RWPE1 (cell line): ENCODE results near the gene TBC1D10B.
"Not testable (repeated sequence)": the region's sequence is repeated elsewhere in the genome, so short reads cannot be mapped to it uniquely, and the experiment has no call there.

Experiments used
- CTCF ChIA-PET: fragments of 350-600 bp; sonication (Branson Sonifier 250); formaldehyde crosslinking; extraction: SDS; loops from one replicate; lab custom pipeline; 2021; lab: Yijun Ruan, JAX
- POLR2A ChIA-PET: fragments of 400-600 bp; formaldehyde crosslinking; extraction: SDS; loops from one replicate; lab custom pipeline; 2020; ENCODE audit warnings: antibody characterized with exemption; ENCODE audit not compliant: low non-redundant PET; lab: Yijun Ruan, JAX
- DNase-seq: peaks from one replicate; pipeline ENCODE4 v3.0.0; 2012; ENCODE audit warnings: low spot score
- H3K27ac ChIP-seq: fragments of 450-650 bp; 2 replicates; pipeline ENCODE4 v1.5.1; 2017
- CTCF ChIP-seq: fragments of 450-650 bp; conservative IDR thresholded peaks from 2 replicates; pipeline ENCODE4 v1.5.1; 2017; ENCODE audit warnings: low read depth, mild to moderate bottlenecking

Gene TBC1D10B

DNA sequence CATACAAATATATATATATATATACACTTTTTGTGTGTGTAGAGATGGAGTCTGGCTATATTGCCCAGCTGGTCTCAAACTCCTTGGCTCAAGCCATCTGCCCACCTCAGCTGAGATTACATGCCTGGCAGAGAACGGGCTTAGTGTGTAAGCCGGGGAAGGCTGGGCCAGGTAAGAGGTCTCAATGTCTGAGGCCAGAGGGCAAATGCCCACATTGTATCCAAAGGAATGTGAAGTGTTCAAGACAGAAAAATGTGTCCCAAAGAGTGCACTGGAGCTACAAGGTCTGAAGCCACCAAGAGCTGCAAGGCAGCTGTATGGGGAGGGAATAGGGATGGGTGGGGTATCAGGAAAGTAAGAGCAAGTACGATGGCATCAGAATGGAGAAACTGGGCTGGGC lies 24.0 kb downstream of the TBC1D10B start:
- CTCF ChIA-PET = no interaction called here
- no peak overlapping the region for H3K27ac ChIP-seq
- POLR2A ChIA-PET = no interaction called here
- TF ChIP-seq CTCF = no peak
- DNase-seq = no peak

DNA sequence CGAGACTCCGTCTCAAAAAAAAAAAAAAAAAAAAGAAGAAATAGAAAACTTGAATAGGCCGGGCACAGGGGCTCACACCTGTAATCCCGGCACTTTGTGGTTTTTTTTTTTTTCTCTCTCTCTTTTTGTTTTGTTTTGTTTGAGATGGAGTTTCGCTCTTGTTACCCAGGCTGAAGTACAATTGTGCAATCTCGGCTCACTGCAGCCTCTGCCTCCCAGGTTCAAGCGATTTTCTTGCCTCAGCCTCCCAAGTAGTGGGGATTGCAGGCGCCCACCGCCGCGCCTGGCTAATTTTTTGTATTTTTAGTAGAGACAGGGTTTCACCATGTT lies 26.8 kb downstream of the TBC1D10B start:
- H3K27ac ChIP-seq, DNase-seq, POLR2A ChIA-PET, CTCF ChIA-PET: not testable (repeated sequence)

DNA sequence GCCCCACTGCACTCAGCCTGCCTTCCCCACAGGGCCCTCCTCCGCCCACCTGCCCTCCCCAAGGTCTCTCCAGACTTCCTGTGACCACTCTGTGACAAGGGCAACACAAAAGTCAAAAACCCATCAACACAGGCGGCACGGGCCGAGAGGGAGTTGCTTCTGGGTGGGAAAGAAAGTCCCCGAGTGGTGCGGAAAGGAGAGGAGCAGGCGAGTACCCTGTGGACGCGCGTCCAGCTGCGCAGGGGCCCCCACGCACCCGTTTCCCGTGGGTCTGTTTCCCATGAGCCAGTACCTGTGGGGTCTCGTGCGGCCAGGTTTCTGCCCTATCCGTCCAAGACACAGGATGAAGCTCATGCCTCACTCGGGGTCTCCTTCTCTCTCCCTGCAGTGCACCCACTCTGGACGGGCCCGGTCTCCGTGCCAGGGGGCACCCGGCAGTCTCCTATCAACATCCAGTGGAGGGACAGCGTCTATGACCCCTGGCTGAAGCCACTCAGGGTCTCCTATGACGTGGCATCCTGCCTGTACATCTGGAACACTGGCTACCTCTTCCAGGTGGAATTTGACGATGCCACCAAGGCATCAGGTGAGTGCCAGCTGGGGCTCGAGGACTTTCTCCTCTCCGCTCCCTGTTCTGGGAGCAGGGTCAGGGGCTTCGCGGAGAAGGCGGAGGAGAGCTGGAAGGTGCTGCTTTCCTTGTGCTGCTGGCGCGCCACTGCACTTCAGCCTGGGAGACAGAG lies 27.4 kb downstream of the TBC1D10B start:
- ChIA-PET POLR2A (no interaction called here), CTCF (interaction anchor here (0.6 kb wide), 1 partner anchor 202 kb away, joined by 5 read pairs; no protein-coding TSS in a partner anchor)
- H3K27ac ChIP-seq = no peak overlapping the region
- DNase-seq = no peak
- no peak for TF ChIP-seq CTCF

GRCh38 chr16:30341971-30342370 lies 28.3 kb downstream of the TBC1D10B start:
- DNase-seq, H3K27ac ChIP-seq, POLR2A ChIA-PET: not testable (repeated sequence)
- CTCF ChIA-PET = interaction anchor here (0.7 kb wide), 1 partner anchor 12 kb away, joined by 4 read pairs; no protein-coding TSS in a partner anchor

DNA sequence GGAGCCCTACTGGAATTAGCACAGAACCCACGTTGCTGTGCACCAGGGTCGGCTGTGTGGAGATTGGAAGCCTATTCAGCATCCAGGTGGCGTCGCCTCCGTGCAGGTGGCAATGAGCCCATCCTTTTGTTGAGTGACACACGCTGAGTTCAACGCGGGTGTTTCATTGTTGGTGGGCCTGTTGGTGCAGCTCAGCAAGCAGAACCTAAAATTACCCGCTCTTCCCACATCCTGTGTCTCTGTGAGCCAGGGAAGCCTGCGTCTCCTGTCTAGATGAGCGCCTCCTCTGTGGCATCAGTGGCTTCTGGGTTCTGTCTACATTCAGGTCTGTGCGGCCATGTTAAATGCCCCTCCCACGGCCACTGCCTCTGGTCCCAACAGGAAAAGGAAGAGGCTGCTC lies 29.7 kb downstream of the TBC1D10B start:
- no peak overlapping the region for H3K27ac ChIP-seq
- no peak for TF ChIP-seq CTCF
- CTCF ChIA-PET = interaction anchor here (0.7 kb wide), 1 partner anchor 19 kb away, joined by 4 read pairs; no protein-coding TSS in a partner anchor
- DNase-seq = no peak
- POLR2A ChIA-PET = no interaction called here

DNA sequence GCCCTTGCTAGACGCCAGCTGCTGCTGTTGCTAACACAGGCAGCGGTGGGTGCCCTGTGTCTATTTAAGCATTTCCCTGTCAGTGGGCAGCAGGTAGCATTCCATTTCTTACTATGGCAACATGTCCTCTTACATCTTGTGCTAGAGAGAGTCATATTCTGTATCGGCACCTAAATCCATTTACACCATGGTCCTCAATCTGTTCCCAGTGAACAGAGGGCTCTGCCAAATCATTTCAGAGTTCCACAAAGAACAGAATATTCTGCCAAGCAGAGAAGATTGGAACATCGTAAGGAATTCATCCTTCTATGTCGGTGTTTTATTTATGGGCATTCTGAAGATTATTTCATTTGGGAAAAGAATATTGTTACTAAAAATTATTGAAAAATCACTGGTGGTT lies 31.6 kb downstream of the TBC1D10B start:
- CTCF ChIA-PET, H3K27ac ChIP-seq, POLR2A ChIA-PET, DNase-seq: not testable (repeated sequence)

GRCh38 chr16:30337964-30338357 lies 32.3 kb downstream of the TBC1D10B start:
- DNase-seq, CTCF ChIA-PET, POLR2A ChIA-PET, H3K27ac ChIP-seq: not testable (repeated sequence)

DNA sequence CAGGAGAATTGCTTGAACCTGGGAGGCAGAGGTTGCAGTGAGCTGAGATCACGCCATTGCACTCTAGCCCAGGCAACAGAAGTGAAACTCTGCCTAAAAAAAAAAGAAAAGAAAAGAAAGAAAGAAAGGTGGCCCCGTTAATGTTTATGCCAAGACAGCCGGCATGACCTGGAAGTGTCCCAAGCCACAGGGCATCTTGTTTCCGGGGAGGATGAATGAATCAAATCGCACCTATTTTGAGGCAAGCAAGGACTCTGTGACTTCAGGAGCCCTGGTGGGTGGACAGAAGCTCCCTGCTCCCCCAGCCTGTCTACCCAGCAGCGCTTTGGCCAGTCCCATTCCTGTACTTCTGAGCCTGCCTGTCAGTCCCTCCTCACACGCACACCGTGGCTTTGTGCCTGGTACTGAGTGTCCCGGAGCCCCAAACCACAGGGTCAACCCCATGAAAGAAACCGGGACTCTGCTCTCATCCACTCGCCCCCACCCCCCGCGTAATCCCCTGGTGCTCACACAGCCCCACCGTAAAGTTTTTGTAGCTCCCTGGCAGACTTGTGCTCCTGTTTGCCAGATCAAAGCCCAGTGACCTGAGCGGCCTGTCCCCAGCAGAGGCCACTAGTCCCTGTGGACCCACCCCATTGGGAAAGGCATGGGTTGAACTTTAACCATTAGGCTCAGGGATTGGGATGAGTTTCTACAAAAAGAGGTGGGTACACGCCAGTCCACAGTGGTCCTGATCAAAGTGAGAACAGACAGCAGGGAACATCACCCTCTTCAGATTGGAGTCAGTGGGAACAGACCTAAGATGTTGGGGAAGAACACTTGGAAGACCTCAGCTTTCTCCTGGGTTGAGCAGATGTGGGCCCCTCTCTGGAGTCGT lies 34.5 kb downstream of the TBC1D10B start:
- DNase-seq = no peak
- no peak for TF ChIP-seq CTCF
- ChIA-PET CTCF (no interaction called here), POLR2A (interaction anchor here (1.3 kb wide), 1 partner anchor 19 kb away, joined by 4 read pairs; the partner anchor contains the start of gene CD2BP2)
- H3K27ac ChIP-seq = peak overlapping the region; percentile 97

GRCh38 chr16:30335028-30335597 lies 35.2 kb downstream of the TBC1D10B start:
- CTCF ChIA-PET = not testable (repeated sequence)
- peak overlapping the region; percentile 97 for H3K27ac ChIP-seq
- POLR2A ChIA-PET = interaction anchor here (1.3 kb wide), 1 partner anchor 19 kb away, joined by 4 read pairs; the partner anchor contains the start of gene CD2BP2
- DNase-seq = peak; percentile 42

- H3K27ac ChIP-seq = peak overlapping the region; percentile 97
- CTCF ChIA-PET = not testable (repeated sequence)
- DNase-seq = peak; percentile 46
- POLR2A ChIA-PET = interaction anchor here (1.3 kb wide), 1 partner anchor 20 kb away, joined by 4 read pairs; the partner anchor contains the start of gene CD2BP2
Measured at GRCh38 chr16:30334473-30334989, 35.8 kb downstream of the TBC1D10B start.

DNA sequence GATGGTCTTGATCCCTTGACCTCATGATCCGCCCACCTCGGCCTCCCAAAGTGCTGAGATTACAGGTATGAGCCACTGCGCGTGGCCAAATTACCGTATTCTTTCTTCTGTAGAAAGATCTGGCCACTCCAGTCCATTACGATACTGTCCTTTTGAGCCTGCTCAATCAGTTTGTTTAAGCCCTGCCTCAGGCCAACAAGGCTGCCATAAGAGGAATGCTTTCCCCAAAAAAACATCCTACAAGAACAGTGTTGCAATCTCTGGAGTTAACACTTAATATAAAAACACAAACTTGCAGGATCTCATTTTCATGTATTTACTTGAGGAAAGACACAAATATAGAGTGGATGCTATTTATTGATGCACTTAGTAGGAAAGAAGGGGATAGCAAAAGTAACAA lies 46.1 kb downstream of the TBC1D10B start:
- DNase-seq, CTCF ChIA-PET, H3K27ac ChIP-seq, POLR2A ChIA-PET: not testable (repeated sequence)
